ENCODE results near the gene ZDHHC1. TPM values are rescaled to one million over a fixed set of nuclear protein-coding genes. Genes with fewer than 3 reads are reported as not detected.

Gene ZDHHC1
- total RNA-seq, 4 donors from 2014 or later, result 33.3 to 63.8 (median 50.9) TPM

GRCh38 chr16:67425061-67425460 is 8.8 kb upstream of the ZDHHC1 start:
- H3K9me3 ChIP-seq, result no peaks in the 10 kb centered on the region
- H3K27me3 ChIP-seq, result no peaks in the 10 kb centered on the region
- H3K27ac ChIP-seq, result peak overlapping the region; percentile 57 to 96 (median 77)
- intact Hi-C loops (cut with DNase I), result loop anchor here (5.0 kb wide), 1 partner anchor 42 kb away; no protein-coding TSS in a partner anchor
- no peaks in the 10 kb centered on the region for H3K36me3 ChIP-seq
- 15 to 19% methylated on average over 6 of the region's 6 CpGs for WGBS, 2 donors
- H3K4me3 ChIP-seq (replicated peaks in 1 of 3), result no peak overlapping the region
- peak in 1 of 2 donors; percentile 49 for DNase-seq
- peaks cover 27 to 54% of the 10 kb centered on the region in 2 donors for H3K4me1 ChIP-seq
- TF ChIP-seq POLR2A (IDR thresholded peaks at IDR 0.05) (no peak), CTCF (IDR thresholded peaks at IDR 0.05) (no peak)

GRCh38 chr16:67424261-67424615 is 8.0 kb upstream of the ZDHHC1 start:
- DNase-seq, result no peak

DNA sequence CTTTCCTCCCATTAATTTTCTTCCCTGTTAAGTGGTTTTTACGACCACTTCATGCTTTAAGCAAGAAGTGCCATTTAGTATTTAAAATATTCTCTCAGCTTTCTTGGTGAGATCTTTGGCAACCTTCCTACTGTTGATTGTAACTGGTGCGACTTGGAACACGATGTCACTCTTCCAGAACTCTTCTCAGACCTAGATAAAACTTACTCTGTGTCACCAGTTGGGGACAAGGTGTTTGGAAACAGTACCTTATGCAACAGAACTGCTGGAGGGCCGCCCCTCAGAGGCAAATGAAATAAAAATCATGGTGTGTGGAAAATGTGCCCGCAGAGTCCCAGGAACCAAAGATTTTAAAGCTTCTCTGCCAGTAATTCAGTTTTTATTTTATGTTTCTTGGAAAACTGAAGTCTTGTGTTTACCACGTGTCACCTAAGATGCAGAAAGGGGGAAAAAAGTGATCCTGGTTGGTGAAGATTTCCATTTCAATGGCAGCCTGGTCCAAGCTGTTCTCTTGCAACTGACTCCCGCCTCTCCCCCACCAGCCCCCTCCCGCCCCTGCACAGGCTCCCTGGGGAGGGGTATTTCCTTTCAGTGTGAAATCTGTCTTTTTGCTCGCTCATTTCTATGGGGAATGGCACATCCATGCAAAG is 7.5 kb upstream of the ZDHHC1 start:
- Histone ChIP-seq H3K36me3 (no peaks in the 10 kb centered on the region), H3K27ac (peak overlapping the region; percentile 57 to 96 (median 77)), H3K9me3 (no peaks in the 10 kb centered on the region), H3K4me1 (peaks cover 25 to 42% of the 10 kb centered on the region in 2 donors), H3K27me3 (no peaks in the 10 kb centered on the region), H3K4me3 (replicated peaks in 1 of 3) (no peak overlapping the region)
- TF ChIP-seq POLR2A (IDR thresholded peaks at IDR 0.05), result no peak
- no peak for TF ChIP-seq CTCF (IDR thresholded peaks at IDR 0.05)
- WGBS, 2 donors, result 35 to 37% methylated on average over 9 of the region's 9 CpGs
- intact Hi-C loops (cut with DNase I), result no loop called here
- peak in 1 of 2 donors; percentile 63 for DNase-seq

More at GRCh38 chr16:67424261-67424615, 8.0 kb upstream of the ZDHHC1 start:
- Histone ChIP-seq H3K4me1 (peaks cover 25 to 46% of the 10 kb centered on the region in 2 donors), H3K4me3 (replicated peaks in 1 of 3) (no peak overlapping the region), H3K27ac (peak overlapping the region; percentile 57 to 96 (median 77)), H3K27me3 (no peaks in the 10 kb centered on the region), H3K9me3 (no peaks in the 10 kb centered on the region), H3K36me3 (no peaks in the 10 kb centered on the region)
- intact Hi-C loops (cut with DNase I), result no loop called here
- TF ChIP-seq CTCF (IDR thresholded peaks at IDR 0.05) (no peak), POLR2A (IDR thresholded peaks at IDR 0.05) (no peak)
- 24 to 26% methylated on average over 5 of the region's 5 CpGs for WGBS, 2 donors

DNA sequence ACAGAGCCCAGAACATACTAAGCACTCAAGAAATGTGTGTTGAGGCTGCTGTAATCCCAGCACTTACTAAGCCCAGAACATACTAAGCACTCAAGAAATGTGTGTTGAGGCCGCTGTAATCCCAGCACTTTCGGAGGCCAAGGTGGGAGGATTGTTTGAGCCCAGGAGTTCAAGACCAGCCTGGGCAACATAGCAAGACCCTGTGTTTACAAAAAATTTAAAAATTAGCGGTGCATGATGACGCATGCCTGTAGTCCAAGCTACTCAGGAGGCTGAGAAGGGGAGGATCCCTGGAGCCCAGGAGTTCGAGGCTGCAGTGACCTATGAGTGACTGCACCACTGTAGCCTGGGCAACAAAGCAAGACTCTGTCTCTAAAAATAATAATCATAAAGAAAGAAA is 6.7 kb upstream of the ZDHHC1 start:
- H3K36me3 ChIP-seq, result no peaks in the 10 kb centered on the region
- H3K4me3 ChIP-seq (replicated peaks in 1 of 3), result no peak overlapping the region
- H3K9me3 ChIP-seq, result no peaks in the 10 kb centered on the region
- peak overlapping the region in 1 of 3 donors; percentile 96 for H3K27ac ChIP-seq
- intact Hi-C loops (cut with DNase I), result no loop called here
- WGBS, 2 donors, result 85 to 93% methylated on average over 5 of the region's 5 CpGs
- peaks cover 21 to 34% of the 10 kb centered on the region in 2 donors for H3K4me1 ChIP-seq
- no peaks in the 10 kb centered on the region for H3K27me3 ChIP-seq
- no peak for DNase-seq
- TF ChIP-seq POLR2A (IDR thresholded peaks at IDR 0.05), result no peak
- no peak for TF ChIP-seq CTCF (IDR thresholded peaks at IDR 0.05)

DNA sequence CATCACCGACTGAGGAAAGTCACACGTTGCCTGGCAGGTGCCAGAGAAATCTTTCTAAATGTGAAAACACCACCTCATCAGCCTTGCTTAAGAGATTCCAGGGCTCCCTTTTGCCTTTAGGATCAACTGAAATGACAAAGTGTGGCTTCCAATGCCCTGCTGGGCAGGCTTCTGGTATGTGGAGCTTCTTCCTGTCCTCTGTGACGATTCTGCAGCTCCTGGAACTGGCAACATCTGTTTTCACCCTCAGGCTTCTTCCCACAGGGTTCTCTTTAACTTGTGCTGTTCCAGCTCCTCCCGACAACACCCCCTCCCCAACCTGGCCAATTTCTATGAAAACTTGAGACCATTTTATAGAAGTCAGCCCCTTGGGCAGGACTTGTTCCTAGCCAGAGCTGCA is 4.8 kb upstream of the ZDHHC1 start:
- no peaks in the 10 kb centered on the region for H3K9me3 ChIP-seq
- H3K36me3 ChIP-seq, result no peaks in the 10 kb centered on the region
- H3K4me3 ChIP-seq (replicated peaks in 1 of 3), result no peak overlapping the region
- H3K27ac ChIP-seq, result no peak overlapping the region
- intact Hi-C loops (cut with DNase I), result no loop called here
- no peak for DNase-seq
- TF ChIP-seq POLR2A (IDR thresholded peaks at IDR 0.05), result no peak
- 81 to 97% methylated on average over 4 of the region's 4 CpGs for WGBS, 2 donors
- H3K27me3 ChIP-seq, result no peaks in the 10 kb centered on the region
- peaks cover 25 to 30% of the 10 kb centered on the region in 2 donors for H3K4me1 ChIP-seq

All from thyroid gland (tissue), 4 donors.